HCT116 (cell line): ENCODE measurements around the gene CCDC127.

Experiments used
- CEBPB ChIP-seq: IDR thresholded peaks from 2 replicates; pipeline ENCODE4 v1.6.1; 2012; ENCODE audit warnings: low read depth
- EZH2 ChIP-seq: fragments of 200-600 bp; sonication (generic); IDR thresholded peaks from 2 replicates; pipeline ENCODE4 v1.6.1; 2017; ENCODE audit warnings: antibody characterized with exemption, mixed run types
- POLR2A ChIP-seq: IDR thresholded peaks from 2 replicates; pipeline ENCODE4 v1.7.0; 2011; ENCODE audit warnings: borderline replicate concordance; ENCODE audit not compliant: insufficient read depth, insufficient read length; ENCODE audit errors: extremely low read depth
- TF ChIP-seq, protein P1 (sequence below), 3 experiments: fragments of 200-600 bp in 1 of 3; sonication (generic) in 1 of 3; IDR thresholded peaks in 2 of 3; conservative IDR thresholded peaks in 1 of 3; 2 replicates each; pipeline ENCODE4 v1.5.1; 2012 to 2017; ENCODE audit warnings: low read depth in 2 of 3, low read length in 2 of 3, antibody characterized with exemption in 1 of 3, borderline replicate concordance in 1 of 3, control low read depth in 1 of 3, mild to moderate bottlenecking in 1 of 3, mixed read lengths in 1 of 3, mixed run types in 1 of 3, moderate library complexity in 1 of 3; ENCODE audit not compliant: insufficient read depth in 1 of 3

DNA sequence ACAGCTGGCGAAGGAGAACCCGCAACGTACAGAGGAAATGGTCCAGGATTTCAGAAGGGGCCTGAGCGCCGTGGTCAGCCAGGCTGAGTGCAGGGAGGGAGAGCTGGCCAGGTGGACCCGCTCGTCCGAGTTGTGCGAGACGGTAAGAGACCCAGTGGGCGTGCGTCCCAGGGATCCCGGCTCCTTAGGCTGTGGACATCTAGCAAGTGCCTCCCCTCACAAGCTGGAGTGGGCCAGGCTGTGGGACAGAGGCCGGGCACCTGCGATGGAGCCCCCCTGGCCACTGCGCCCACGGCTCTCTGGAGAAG is 56.2 kb downstream of the CCDC127 start:
- TF ChIP-seq POLR2A: no peak
- TF ChIP-seq, protein P1, sequence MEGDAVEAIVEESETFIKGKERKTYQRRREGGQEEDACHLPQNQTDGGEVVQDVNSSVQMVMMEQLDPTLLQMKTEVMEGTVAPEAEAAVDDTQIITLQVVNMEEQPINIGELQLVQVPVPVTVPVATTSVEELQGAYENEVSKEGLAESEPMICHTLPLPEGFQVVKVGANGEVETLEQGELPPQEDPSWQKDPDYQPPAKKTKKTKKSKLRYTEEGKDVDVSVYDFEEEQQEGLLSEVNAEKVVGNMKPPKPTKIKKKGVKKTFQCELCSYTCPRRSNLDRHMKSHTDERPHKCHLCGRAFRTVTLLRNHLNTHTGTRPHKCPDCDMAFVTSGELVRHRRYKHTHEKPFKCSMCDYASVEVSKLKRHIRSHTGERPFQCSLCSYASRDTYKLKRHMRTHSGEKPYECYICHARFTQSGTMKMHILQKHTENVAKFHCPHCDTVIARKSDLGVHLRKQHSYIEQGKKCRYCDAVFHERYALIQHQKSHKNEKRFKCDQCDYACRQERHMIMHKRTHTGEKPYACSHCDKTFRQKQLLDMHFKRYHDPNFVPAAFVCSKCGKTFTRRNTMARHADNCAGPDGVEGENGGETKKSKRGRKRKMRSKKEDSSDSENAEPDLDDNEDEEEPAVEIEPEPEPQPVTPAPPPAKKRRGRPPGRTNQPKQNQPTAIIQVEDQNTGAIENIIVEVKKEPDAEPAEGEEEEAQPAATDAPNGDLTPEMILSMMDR (IDR thresholded peaks at IDR 0.05 in 2 of 3, conservative IDR thresholded peaks at IDR 0.05 in 1 of 3; ENCODE audit: borderline replicate concordance in 1 of 3, insufficient read depth in 1 of 3, low read depth in 2 of 3, low read length in 2 of 3): no peak
- no peak for TF ChIP-seq CEBPB
- no peak for TF ChIP-seq EZH2
